ENCODE results near the gene MICB. TPM values are rescaled to one million over a fixed set of nuclear protein-coding genes. Genes with fewer than 3 reads are reported as not detected.

MICB gene
- polyA plus RNA-seq, 2 donors, result 0.29 to 0.77 TPM

DNA sequence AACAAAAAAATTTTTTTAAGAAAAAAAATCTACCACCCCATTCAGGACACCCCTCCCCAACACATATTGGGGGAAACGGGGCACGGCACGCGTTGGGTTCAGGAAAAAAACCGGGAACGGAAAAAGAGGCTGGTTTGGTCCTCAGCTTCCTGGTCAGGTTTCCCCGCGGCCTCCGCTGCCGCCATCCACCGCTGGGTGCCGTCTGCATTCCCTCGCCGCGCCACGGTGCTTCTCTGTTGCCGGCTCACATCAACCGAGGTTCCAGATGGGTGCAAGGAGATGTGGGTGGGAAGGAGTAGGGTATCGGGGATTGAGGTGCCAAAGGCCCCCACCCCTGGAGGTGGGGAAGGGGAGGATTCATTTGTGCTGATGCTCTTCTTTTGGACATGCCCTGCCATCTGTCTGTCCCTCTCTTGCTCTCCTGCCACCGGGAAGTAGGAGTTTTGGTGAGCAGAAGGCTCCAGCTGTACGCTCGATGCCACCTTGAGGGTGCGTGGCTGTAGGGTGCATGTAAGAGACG is 36.6 kb downstream of the MICB start:
- Histone ChIP-seq H3K27me3 (ENCODE audit: control insufficient read depth in 1 of 2, insufficient read depth in 2 of 2, low read length in 2 of 2) (no peaks in the 10 kb centered on the region), H3K27ac (ENCODE audit: low read depth in 2 of 2, low read length in 1 of 2) (no peak overlapping the region), H3K9me3 (ENCODE audit: control insufficient read depth in 2 of 2, insufficient read depth in 1 of 2, low read depth in 1 of 2, low read length in 1 of 2) (no peaks in the 10 kb centered on the region), H3K36me3 (ENCODE audit: control insufficient read depth in 2 of 2, insufficient read depth in 2 of 2, low read length in 1 of 2) (peaks cover 12 to 52% of the 10 kb centered on the region in 2 donors), H3K4me3 (ENCODE audit: low read depth in 1 of 2, low read length in 2 of 2) (no peak overlapping the region), H3K4me1 (ENCODE audit: control insufficient read depth in 2 of 2, insufficient read depth in 2 of 2, low read length in 1 of 2) (no peaks in the 10 kb centered on the region)
- whole genome bisulfite sequencing, 2 donors, result 89 to 92% methylated on average over 24 of the region's 24 CpGs

DNA sequence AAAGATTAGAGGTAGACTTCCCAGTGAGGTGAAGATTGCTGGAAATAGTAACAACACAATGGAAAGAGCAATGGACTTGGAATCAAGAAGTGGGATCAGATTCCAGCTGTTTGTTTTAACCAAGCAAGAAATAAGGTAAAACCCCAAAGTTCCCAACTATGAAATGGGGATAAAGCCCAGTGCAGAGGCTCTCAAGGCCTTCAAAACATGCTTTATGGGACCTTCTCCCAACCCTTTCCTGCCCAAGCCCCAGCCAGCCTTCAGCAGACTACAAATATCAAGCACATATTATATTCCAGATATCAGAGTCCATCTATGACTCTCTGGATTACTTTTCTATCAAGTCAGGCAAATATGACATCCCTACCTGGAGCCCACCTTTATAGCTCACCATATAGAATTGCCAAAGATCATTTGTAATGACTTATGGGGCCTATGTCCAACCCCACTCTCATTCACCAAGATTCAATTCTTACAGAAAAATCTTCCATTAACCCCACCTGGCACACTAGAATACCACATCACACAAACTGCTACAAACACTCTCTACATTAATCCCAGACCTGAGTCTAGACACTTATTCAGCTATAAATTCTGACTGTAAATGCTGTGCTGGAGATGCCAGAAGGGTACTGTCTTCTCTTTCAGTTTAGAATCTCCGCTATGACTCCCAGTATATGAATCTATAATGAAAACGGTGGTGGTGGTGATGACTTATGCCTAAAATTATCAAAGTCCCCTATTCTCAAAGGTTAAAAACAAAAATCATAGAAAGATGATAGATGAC is 37.8 kb downstream of the MICB start:
- Histone ChIP-seq H3K9me3 (ENCODE audit: control insufficient read depth in 2 of 2, insufficient read depth in 1 of 2, low read depth in 1 of 2, low read length in 1 of 2) (no peaks in the 10 kb centered on the region), H3K4me1 (ENCODE audit: control insufficient read depth in 2 of 2, insufficient read depth in 2 of 2, low read length in 1 of 2) (peaks cover 0 to 3% of the 10 kb centered on the region in 2 donors), H3K27ac (ENCODE audit: low read depth in 2 of 2, low read length in 1 of 2) (no peak overlapping the region), H3K4me3 (ENCODE audit: low read depth in 1 of 2, low read length in 2 of 2) (no peak overlapping the region), H3K36me3 (ENCODE audit: control insufficient read depth in 2 of 2, insufficient read depth in 2 of 2, low read length in 1 of 2) (peaks cover 13 to 51% of the 10 kb centered on the region in 2 donors), H3K27me3 (ENCODE audit: control insufficient read depth in 1 of 2, insufficient read depth in 2 of 2, low read length in 2 of 2) (no peaks in the 10 kb centered on the region)
- WGBS, 2 donors, result 29 to 34% methylated on average over 2 of the region's 2 CpGs

DNA sequence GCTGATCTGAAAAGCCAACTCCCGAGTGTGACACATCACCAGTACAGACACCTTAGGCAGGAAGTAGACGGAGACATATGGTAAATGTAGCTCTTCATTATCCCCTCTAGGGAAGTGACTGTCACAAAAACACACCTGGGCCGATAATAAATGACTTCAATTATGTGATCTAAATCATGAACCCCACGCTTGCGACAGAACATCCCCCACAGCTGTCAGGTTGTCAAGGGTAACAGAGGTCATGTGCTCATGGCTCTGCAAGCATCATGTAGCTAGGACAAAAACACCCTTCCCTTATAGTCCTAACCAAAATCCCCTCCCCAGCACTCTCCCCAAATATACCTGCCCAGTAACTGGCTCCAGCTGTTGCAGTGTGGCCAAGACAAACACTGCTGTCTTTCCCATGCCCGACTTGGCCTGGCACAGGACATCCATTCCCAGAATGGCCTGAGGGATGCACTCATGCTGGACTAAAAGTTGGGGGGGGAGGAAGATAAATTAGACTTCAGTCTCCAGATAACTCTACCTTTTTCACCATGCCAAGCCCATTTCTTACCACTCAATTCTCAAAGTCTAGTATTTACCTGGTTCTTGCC is 41.0 kb downstream of the MICB start:
- peaks cover 13 to 36% of the 10 kb centered on the region in 2 donors for H3K36me3 ChIP-seq (ENCODE audit: control insufficient read depth in 2 of 2, insufficient read depth in 2 of 2, low read length in 1 of 2)
- H3K27me3 ChIP-seq (ENCODE audit: control insufficient read depth in 1 of 2, insufficient read depth in 2 of 2, low read length in 2 of 2), result no peaks in the 10 kb centered on the region
- H3K4me3 ChIP-seq (ENCODE audit: low read depth in 1 of 2, low read length in 2 of 2), result peak overlapping the region in 1 of 2 donors; percentile 26
- H3K9me3 ChIP-seq (ENCODE audit: control insufficient read depth in 2 of 2, insufficient read depth in 1 of 2, low read depth in 1 of 2, low read length in 1 of 2), result no peaks in the 10 kb centered on the region
- H3K4me1 ChIP-seq (ENCODE audit: control insufficient read depth in 2 of 2, insufficient read depth in 2 of 2, low read length in 1 of 2), result peaks cover 0 to 3% of the 10 kb centered on the region in 2 donors
- WGBS, 2 donors, result 42 to 43% methylated on average over 6 of the region's 6 CpGs
- H3K27ac ChIP-seq (ENCODE audit: low read depth in 2 of 2, low read length in 1 of 2), result peak overlapping the region in 1 of 2 donors; percentile 36

GRCh38 chr6:31540640-31541039 is 42.7 kb downstream of the MICB start:
- H3K27me3 ChIP-seq (ENCODE audit: control insufficient read depth in 1 of 2, insufficient read depth in 2 of 2, low read length in 2 of 2), result no peaks in the 10 kb centered on the region
- H3K27ac ChIP-seq (ENCODE audit: low read depth in 2 of 2, low read length in 1 of 2), result peak overlapping the region; percentile 83 to 98
- peak overlapping the region; percentile 70 to 94 for H3K4me3 ChIP-seq (ENCODE audit: low read depth in 1 of 2, low read length in 2 of 2)
- WGBS, 2 donors, result 8 to 10% methylated on average over 4 of the region's 4 CpGs
- no peaks in the 10 kb centered on the region for H3K9me3 ChIP-seq (ENCODE audit: control insufficient read depth in 2 of 2, insufficient read depth in 1 of 2, low read depth in 1 of 2, low read length in 1 of 2)
- H3K4me1 ChIP-seq (ENCODE audit: control insufficient read depth in 2 of 2, insufficient read depth in 2 of 2, low read length in 1 of 2), result peaks cover 0 to 3% of the 10 kb centered on the region in 2 donors
- peaks cover 4 to 23% of the 10 kb centered on the region in 2 donors for H3K36me3 ChIP-seq (ENCODE audit: control insufficient read depth in 2 of 2, insufficient read depth in 2 of 2, low read length in 1 of 2)

- Histone ChIP-seq H3K4me1 (ENCODE audit: control insufficient read depth in 2 of 2, insufficient read depth in 2 of 2, low read length in 1 of 2) (peaks cover 0 to 3% of the 10 kb centered on the region in 2 donors), H3K36me3 (ENCODE audit: control insufficient read depth in 2 of 2, insufficient read depth in 2 of 2, low read length in 1 of 2) (peaks cover 4 to 23% of the 10 kb centered on the region in 2 donors)
These were observed 43.2 kb downstream of the MICB start for GRCh38 chr6:31541059-31541657.

DNA sequence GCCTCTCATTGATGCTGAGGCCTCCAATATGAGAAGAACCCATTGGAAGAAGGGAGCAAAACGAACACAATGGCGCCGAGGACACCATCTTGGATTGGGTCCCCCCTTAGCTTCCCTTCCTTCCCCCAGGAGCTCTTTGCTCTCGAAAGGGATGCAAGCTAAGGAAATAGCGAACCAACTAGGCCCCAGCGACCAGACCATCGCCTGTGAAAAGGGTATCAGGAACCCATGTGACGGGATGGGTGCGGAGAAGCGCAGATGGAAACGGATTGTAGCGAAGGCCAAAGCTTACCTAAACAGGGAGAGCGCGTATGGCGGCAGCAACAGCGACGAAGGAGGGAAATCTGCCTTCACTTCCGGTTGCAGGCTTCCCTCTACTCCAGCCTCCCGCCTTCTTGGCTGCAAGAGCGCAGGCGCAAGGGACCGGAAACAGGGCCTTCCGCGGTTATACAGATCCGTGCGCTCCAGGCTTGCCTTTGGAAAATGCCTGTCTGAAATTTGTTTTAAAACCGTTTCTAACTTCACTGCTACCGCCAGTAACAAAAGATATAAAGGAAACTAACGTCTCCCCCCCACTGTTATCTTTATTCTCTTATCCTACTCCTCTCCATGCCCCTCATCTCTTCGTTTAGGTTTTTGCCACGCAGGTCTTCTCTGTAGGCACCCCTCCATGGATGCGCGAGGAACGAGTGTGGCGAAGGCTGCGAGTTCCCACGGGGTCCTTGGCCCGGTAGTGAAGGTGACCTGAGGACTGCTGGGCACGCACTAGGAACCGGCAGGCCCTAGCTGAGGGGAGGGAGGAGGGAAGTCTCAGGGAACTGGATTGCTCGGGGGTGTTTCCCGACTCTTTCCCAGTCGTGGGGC is 43.9 kb downstream of the MICB start, which contains the start of gene DDX39B:
TSS of gene DDX39B (minus strand) at position 346 of the 864 bp plus-strand sequence. CDS start 1,471 bp downstream, outside the sequence.
- H3K27me3 ChIP-seq (ENCODE audit: control insufficient read depth in 1 of 2, insufficient read depth in 2 of 2, low read length in 2 of 2), result no peaks in the 10 kb centered on the region
- peak within 1 kb of the TSS; percentile 70 to 94 for H3K4me3 ChIP-seq (ENCODE audit: low read depth in 1 of 2, low read length in 2 of 2)
- H3K27ac ChIP-seq (ENCODE audit: low read depth in 2 of 2, low read length in 1 of 2), result peak within 1 kb of the TSS; percentile 95 to 98
- H3K4me1 ChIP-seq (ENCODE audit: control insufficient read depth in 2 of 2, insufficient read depth in 2 of 2, low read length in 1 of 2), result peaks cover 0 to 3% of the 10 kb centered on the region in 2 donors
- H3K9me3 ChIP-seq (ENCODE audit: control insufficient read depth in 2 of 2, insufficient read depth in 1 of 2, low read depth in 1 of 2, low read length in 1 of 2), result no peaks in the 10 kb centered on the region
- 0% methylated on average over 43 of the region's 43 CpGs for WGBS, 2 donors
- H3K36me3 ChIP-seq (ENCODE audit: control insufficient read depth in 2 of 2, insufficient read depth in 2 of 2, low read length in 1 of 2), result peaks cover 4 to 18% of the 10 kb centered on the region in 2 donors

More at GRCh38 chr6:31541059-31541657, 43.2 kb downstream of the MICB start:
- peak overlapping the region; percentile 83 to 98 for H3K27ac ChIP-seq (ENCODE audit: low read depth in 2 of 2, low read length in 1 of 2)
- 0% methylated on average over 21 of the region's 21 CpGs for WGBS, 2 donors
- H3K27me3 ChIP-seq (ENCODE audit: control insufficient read depth in 1 of 2, insufficient read depth in 2 of 2, low read length in 2 of 2), result no peaks in the 10 kb centered on the region
- H3K9me3 ChIP-seq (ENCODE audit: control insufficient read depth in 2 of 2, insufficient read depth in 1 of 2, low read depth in 1 of 2, low read length in 1 of 2), result no peaks in the 10 kb centered on the region
- H3K4me3 ChIP-seq (ENCODE audit: low read depth in 1 of 2, low read length in 2 of 2), result peak overlapping the region; percentile 70 to 94

- Histone ChIP-seq H3K9me3 (ENCODE audit: control insufficient read depth in 2 of 2, insufficient read depth in 1 of 2, low read depth in 1 of 2, low read length in 1 of 2) (no peaks in the 10 kb centered on the region), H3K36me3 (ENCODE audit: control insufficient read depth in 2 of 2, insufficient read depth in 2 of 2, low read length in 1 of 2) (peaks cover 4 to 14% of the 10 kb centered on the region in 2 donors), H3K4me1 (ENCODE audit: control insufficient read depth in 2 of 2, insufficient read depth in 2 of 2, low read length in 1 of 2) (peaks cover 3 to 9% of the 10 kb centered on the region in 2 donors), H3K27ac (ENCODE audit: low read depth in 2 of 2, low read length in 1 of 2) (no peak overlapping the region), H3K4me3 (ENCODE audit: low read depth in 1 of 2, low read length in 2 of 2) (no peak overlapping the region), H3K27me3 (ENCODE audit: control insufficient read depth in 1 of 2, insufficient read depth in 2 of 2, low read length in 2 of 2) (no peaks in the 10 kb centered on the region)
- 93 to 96% methylated on average over 6 of the region's 6 CpGs for WGBS, 2 donors
These were observed 45.7 kb downstream of the MICB start for GRCh38 chr6:31543639-31544038.

DNA sequence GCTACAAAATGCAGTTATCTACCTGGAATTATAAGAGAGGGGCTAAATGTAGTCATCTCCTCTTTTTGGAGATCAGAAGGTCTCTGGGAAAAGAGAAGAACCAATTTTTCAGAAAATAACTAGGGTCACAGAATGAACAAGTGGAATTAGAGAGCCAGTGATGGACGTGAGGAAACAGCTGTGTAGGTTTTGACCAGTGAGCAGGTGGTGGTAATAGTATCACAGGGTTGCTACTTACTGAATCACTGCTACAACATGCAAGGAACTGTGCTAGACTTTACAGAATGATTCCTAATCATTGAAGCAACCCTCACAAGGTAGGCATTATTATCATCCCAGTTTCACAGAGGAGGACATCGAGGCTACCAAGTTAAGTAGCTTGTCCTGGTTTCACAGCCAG is 46.7 kb downstream of the MICB start:
- Histone ChIP-seq H3K4me1 (ENCODE audit: control insufficient read depth in 2 of 2, insufficient read depth in 2 of 2, low read length in 1 of 2) (peaks cover 3 to 9% of the 10 kb centered on the region in 2 donors), H3K27ac (ENCODE audit: low read depth in 2 of 2, low read length in 1 of 2) (no peak overlapping the region), H3K27me3 (ENCODE audit: control insufficient read depth in 1 of 2, insufficient read depth in 2 of 2, low read length in 2 of 2) (no peaks in the 10 kb centered on the region), H3K4me3 (ENCODE audit: low read depth in 1 of 2, low read length in 2 of 2) (no peak overlapping the region), H3K36me3 (ENCODE audit: control insufficient read depth in 2 of 2, insufficient read depth in 2 of 2, low read length in 1 of 2) (peaks cover 3 to 5% of the 10 kb centered on the region in 2 donors), H3K9me3 (ENCODE audit: control insufficient read depth in 2 of 2, insufficient read depth in 1 of 2, low read depth in 1 of 2, low read length in 1 of 2) (no peaks in the 10 kb centered on the region)
- WGBS, 2 donors, result 76% methylated on average over 2 of the region's 2 CpGs

DNA sequence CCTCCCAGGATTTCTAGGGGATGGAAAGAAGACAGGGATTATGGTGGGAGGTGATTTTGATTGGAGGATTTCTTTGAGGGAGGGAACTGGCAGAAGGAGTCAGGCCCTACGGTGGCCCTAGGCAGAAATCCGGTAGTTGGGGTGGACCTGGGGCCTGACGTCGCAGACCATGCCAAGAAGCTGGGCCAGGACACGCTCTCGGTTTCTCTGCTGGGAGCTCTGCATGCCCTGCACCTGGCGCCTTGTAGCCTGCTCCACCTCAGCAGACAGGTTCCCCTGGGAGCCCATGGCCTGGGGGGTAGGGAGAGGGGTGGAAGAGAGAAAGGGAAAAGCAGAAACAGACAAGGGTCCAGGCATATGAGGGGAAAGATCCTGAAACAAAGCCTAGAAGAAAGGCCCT is 47.3 kb downstream of the MICB start:
- Histone ChIP-seq H3K27me3 (ENCODE audit: control insufficient read depth in 1 of 2, insufficient read depth in 2 of 2, low read length in 2 of 2) (no peaks in the 10 kb centered on the region), H3K27ac (ENCODE audit: low read depth in 2 of 2, low read length in 1 of 2) (no peak overlapping the region), H3K4me1 (ENCODE audit: control insufficient read depth in 2 of 2, insufficient read depth in 2 of 2, low read length in 1 of 2) (peaks cover 3 to 7% of the 10 kb centered on the region in 2 donors), H3K9me3 (ENCODE audit: control insufficient read depth in 2 of 2, insufficient read depth in 1 of 2, low read depth in 1 of 2, low read length in 1 of 2) (no peaks in the 10 kb centered on the region), H3K4me3 (ENCODE audit: low read depth in 1 of 2, low read length in 2 of 2) (no peak overlapping the region), H3K36me3 (ENCODE audit: control insufficient read depth in 2 of 2, insufficient read depth in 2 of 2, low read length in 1 of 2) (peaks cover under 1 to 3% of the 10 kb centered on the region in 2 donors)
- WGBS, 2 donors, result 63 to 72% methylated on average over 7 of the region's 7 CpGs
